ENCODE measurements around the gene TK2.
"Not testable (repeated sequence)": the region's sequence is repeated elsewhere in the genome, so short reads cannot be mapped to it uniquely, and the experiment has no call there.

DNA sequence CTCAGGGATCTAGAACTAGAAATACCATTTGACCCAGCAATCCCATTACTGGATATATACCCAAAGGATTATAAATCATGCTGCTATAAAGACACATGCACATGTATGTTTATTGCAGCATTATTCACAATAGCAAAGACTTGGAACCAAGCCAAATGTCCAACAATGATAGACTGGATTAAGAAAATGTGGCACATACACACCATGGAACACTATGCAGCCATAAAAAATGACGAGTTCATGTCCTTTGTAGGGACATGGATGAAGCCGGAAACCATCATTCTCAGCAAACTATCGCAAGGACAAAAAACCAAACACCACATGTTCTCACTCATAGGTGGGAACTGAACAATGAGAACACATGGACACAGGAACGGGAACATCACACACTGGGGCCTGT is 48.4 kb downstream of the TK2 start:
- not testable (repeated sequence) for TF ChIP-seq CTCF (IDR thresholded peaks at IDR 0.05; ENCODE audit: low read depth, low read length, poor library complexity, severe bottlenecking); EZH2phosphoT487 (IDR thresholded peaks at IDR 0.05; ENCODE audit: borderline replicate concordance, low read length)

Data from DOHH2 (cell line).